Kidney (tissue), 2 donors: ENCODE measurements around the gene TTC39B. TPM values are rescaled to one million over a fixed set of nuclear protein-coding genes. Genes with fewer than 3 reads are reported as not detected.

Experiments
- polyA plus RNA-seq: library from polyadenylated mRNA; stranded (reverse); fragments of 350-450 nt; fragmentation: Illumina TruSeq; extraction: RNeasy Lipid Tissue Mini Kit (QIAGEN cat#74804); gene quantifications from one replicate; pipeline ENCODE4 v1.2.3, GENCODE V29; 2014; ENCODE audit warnings: low read depth, low replicate concordance; ENCODE audit not compliant: insufficient read depth
- total RNA-seq: library from RNA; stranded (reverse); fragmentation: NEBNext Ultra II Directional; extraction: Animal tissue kit (Norgen Biotek cat#: 25700); gene quantifications from one replicate; pipeline ENCODE4 v1.2.1, GENCODE V29; 2021
- donor health status: DM: yes; HTN: yes; CAD: no.

TTC39B gene
- total and polyA plus RNA-seq, 2 donors from 2014 or later, result 4.9 to 22.0 TPM

Other genes starting within 250 kb of the TTC39B start
- 27.2 TPM for gene SNAPC3, start 115.7 kb upstream of the TTC39B start, total RNA-seq
- gene SNAPC3, start 115.7 kb upstream of the TTC39B start, polyA plus RNA-seq, result 16.3 TPM
- gene PSIP1, start 203.8 kb upstream of the TTC39B start, total RNA-seq, result 43.9 TPM
- gene PSIP1, start 203.8 kb upstream of the TTC39B start, polyA plus RNA-seq, result 31.1 TPM
- gene CCDC171, start 245.8 kb upstream of the TTC39B start, total RNA-seq, result 5.1 TPM
- 1.2 TPM for gene CCDC171, start 245.8 kb upstream of the TTC39B start, polyA plus RNA-seq